Suppressor macrophage treated with lipopolysaccharide for 1 hour (primary cell): ENCODE results near the gene MRGPRG.

Experiments used
- DNase-seq, 3 donors: peaks; one replicate each; pipeline ENCODE4 v3.0.0-alpha.2; 2020 to 2022

Gene MRGPRG

DNA sequence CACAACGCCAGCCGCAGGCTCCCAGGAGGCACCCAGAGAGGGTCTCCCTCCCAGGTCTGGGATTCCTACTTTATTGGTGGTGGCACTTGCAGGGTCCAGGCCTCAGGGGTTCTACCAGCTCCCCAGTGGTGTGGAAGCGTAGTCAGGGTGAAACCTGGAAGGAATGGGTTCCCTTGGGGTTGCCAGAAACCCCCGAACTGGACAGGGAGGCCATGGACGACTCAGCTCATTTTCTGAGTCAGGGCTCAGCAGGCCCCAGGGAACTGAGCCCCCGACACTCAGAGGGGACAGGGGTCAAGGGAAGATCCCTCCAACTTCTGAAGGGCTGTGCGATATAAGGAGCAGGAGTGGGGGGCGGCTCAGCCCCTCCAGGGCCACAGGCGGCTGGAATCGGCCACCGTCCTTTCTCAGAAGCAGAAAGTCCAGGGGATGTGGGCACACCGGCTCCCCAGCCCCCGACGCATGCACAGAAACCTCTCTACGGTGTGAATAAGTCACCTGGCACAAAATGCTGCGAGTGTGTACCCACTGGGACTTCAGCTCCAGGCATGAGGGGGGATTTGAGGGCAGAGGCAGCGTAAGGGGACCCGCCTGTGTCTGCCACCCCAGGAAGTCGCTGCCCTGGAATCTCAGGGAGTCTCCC lies 25.1 kb downstream of the MRGPRG start:
- no peak for DNase-seq

GRCh38 chr11:3192511-3193372 lies 25.9 kb downstream of the MRGPRG start:
- no peak for DNase-seq

DNA sequence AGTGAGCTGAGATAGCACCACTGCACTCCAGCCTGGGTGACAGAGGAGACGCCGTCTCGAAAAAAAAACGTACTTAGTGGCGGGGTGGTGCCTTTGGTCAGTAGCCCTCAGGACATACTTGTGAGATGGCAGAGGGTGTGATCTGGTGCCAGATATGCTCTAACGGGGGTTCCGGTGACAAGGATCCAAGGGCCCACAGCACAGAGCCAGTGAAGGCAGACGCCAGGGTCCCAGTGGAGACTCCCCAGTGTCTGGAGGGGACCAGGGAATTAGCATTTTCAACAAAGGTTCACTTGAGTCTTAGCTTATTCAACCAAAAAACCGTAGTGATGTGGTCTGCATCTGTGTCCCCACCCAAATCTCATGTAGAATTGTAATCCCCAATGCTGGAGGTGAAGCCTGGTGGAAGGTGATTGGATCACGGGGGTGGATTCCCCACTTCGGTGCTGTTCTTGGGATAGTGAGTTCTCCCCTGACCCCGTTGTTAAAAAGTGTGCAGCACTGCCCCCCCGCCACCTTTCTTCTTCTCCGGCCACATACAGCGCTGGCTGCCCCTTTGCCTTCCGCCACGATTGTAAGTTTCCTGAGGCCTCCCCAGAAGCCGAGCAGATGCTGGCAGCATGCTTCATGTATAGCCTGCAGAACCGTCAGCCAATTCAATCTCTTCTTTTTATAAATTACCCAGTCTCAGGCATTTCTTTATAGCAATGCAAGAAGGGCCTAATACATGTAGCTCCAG lies 26.9 kb downstream of the MRGPRG start:
- no peak for DNase-seq

DNA sequence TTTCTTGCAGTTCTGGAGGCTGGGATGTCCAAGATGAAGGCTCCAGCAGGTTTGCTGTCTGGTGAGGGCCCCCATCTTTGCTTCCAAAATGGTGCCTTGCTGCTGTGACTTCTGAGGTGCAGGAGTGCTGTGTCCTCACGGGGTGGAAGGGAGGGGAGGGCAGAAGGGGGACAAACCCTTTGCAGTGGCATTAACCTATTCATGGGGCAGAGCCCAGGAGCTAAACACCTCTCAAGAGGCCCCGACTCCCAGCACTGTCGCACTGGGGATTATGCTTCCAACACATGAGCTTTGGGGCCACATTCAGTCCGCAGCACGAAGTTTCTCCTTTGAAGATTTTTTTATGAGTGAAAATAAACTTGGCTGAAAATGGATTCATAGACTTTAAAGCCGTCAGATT lies 28.0 kb downstream of the MRGPRG start:
- no peak for DNase-seq

GRCh38 chr11:3189886-3190583 lies 28.6 kb downstream of the MRGPRG start:
- DNase-seq: no peak

- no peak for DNase-seq
Observed at GRCh38 chr11:3189196-3189843, 29.3 kb downstream of the MRGPRG start.

GRCh38 chr11:3188496-3189195 lies 30.0 kb downstream of the MRGPRG start:
- no peak for DNase-seq

DNA sequence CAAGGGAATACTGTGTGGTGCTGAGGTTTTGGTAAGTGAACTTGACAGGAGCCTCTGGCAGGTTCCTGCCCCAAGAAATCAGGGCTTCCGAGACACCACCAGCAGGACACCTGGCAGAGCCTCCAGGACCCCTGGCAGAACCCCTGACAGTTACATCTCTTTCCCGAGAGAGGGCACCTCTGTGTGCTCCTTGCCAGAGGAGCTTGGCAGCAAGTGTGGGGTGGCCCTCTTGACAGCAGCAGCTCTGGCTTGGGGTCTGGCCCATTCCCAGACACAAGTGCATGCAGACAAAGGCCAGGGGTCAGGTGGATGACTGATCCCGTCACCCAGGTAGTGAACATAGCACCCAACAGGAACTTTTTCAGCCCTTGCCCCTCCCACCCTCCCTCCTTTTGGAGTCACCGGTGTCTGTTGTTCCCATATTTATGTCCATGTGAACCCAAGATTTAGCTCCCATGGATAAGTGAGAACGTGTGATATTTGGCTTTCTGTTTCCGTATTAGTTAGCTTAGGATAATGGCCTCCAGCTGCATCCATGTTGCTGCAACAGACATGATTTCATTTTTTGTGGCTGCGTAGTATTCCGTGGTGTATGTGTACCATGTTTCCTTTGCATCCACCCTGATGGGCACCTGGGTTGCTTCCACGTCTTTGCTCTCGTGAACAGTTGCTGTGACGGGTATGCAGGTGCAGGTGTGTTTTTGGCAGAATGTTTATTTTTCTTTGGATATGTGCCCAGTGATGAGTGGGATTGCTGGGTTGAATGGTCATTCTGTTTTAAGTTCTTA lies 32.3 kb downstream of the MRGPRG start:
- DNase-seq: no peak

GRCh38 chr11:3184732-3185347 lies 33.8 kb downstream of the MRGPRG start:
- peak in 1 of 3 donors; percentile 18 for DNase-seq

DNA sequence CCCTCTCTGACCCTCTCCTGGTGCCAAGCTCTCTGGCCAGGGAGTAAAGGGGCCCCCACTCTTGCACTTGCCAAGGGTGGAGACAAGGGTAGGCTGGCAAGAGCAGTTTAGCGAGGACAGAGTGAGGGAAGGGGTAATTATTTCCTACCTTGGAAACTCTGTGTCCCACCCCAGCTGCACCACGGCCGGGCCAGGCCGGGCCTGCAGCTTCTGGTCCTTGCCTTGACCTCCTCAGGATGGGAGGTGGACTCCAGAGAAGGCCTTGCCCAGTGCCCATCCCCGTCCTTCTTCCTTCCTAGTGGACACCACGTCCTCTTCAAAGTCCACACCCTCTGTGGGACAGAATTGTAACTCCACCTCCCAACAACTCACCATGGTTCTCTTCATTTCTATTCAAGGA lies 35.1 kb downstream of the MRGPRG start:
- no peak for DNase-seq

- DNase-seq: no peak
Observed at GRCh38 chr11:3182462-3182852, 36.2 kb downstream of the MRGPRG start.

DNA sequence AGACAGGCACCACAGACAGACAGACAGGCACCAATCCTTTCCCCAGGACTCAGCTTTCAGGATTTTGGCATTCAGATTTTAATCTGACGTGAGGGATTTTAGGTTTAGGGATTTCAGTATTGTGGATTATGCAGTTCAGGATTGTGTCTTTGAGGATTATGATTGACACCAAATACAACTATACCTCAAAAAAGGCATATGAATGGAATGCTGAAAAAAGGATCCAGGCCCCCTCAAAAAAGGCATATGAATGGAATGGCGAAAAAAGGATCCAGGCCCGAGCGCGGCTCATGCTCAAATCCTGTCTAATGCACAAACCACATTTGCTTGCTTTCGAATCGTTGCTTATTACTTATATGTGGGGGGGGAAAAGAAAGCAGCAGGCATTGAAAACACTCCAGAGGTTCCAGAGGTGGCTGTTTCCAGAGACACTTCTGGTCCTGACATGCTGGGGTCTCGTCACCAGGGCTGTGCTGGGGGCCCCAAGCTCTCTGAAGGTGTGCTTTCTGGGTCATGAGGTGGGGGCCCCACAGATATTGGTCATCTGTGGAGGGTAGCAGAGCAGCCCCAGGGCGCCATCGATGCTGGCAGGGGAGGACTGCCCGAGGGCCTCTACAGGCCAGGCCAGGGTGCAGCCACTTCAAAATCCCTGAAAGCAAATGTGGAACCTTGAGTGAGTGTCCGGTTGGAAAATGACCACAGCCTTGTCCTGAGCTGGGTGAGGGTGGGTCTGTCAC lies 36.7 kb downstream of the MRGPRG start:
- DNase-seq: no peak

DNA sequence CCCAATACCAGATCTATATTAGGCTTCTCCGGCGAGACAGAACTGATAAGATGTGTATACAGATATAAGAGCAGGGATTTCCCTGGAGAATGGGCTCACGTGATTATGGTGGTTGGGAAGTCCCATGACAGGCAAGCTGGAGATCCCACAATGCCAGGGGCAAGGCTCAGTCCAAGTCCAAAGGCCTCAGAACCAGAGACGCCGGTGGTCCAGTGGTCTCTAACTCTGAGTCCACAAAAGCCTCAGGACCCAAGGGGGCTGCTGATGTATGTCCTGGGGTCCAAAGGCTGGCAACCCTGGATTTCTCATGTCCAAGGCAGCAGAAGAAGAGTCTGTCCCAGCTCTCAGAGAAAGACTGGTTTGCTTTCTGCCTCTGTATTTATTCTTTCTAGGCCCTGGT lies 37.7 kb downstream of the MRGPRG start:
- no peak for DNase-seq

DNA sequence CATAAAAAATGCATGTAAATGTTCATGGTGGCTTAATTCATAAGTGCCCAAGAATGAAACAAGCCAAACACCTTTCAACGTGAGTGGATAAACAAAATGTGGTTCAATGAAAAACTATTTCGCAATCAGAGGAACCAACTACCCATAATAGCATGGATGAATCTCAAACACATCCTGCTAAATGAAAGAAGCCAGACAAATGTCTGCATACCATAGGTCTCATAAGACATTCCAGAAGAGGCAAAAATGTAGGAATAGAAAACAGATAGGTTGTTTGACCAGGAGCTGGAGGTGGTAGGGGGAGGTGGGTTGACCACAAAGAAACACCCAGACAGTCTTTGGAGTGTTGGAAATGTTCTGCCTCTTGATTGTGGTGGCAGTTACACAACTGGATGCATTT lies 40.3 kb downstream of the MRGPRG start:
- no peak for DNase-seq

GRCh38 chr11:3177931-3178330 lies 40.7 kb downstream of the MRGPRG start:
- DNase-seq: peak; percentile 64 to 79 (median 78)

DNA sequence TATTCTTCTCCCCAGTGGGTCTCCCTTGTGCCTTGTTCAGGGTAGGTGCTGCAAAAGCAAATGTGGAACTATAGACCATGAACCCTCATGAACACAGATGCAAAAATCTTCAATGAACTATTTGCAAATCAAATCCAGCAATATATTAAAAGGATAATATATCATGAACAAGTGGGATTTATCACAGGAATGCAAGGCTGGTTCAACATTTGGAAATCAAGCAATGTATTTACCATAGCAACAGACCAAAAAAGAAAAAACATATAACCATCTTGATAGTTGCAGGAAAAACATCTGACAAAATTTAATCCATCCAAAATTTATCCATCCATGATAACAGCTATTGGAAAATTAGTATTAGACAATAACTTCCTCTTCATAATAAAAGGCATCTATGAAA lies 42.1 kb downstream of the MRGPRG start:
- no peak for DNase-seq

DNA sequence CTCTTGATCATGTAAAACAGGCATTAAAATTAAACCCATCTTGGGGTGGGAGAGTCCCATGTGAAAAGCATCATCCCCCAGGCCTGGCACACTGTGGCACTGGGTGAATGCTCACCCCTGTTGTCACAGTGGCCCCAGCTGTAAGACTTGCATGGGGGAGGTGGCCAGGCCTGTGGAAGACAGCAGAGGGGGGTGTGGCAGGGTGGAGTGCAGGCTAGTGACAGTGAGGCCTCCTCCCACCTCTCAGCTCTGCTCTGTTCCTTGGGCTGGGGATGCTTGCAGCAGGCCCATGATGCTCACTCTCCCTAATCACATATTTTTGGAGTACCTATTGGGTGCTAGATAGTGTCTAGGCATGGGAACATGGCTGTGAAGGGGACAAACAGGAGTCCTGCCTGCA lies 43.4 kb downstream of the MRGPRG start:
- no peak for DNase-seq

DNA sequence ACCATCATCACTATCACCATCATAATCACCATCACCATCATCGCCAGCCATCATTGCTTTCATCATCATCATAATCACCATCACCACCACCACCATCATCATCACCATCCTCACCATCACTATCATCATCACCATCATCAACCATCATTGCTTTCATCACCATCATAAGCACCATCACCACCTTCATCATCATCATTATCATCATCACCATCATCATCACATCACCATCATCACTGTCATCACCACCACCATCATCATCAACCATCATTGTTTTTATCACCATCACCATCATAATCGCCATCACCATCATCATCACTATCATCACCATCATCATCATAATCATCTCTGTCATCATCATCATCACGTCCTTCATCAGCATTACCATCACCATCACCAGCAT lies 44.2 kb downstream of the MRGPRG start:
- no peak for DNase-seq

- no peak for DNase-seq
Observed at GRCh38 chr11:3173795-3174194, 44.8 kb downstream of the MRGPRG start.
